Endothelial cell of umbilical vein (primary cell): ENCODE results near the gene AARS2. TPM values are rescaled to one million over a fixed set of nuclear protein-coding genes. Genes with fewer than 3 reads are reported as not detected.

Experiments
- BruUV-seq: library from RNA; stranded (reverse); fragments of 400-500 nt; replicated peaks from 2 replicates; lab custom pipeline; 2021; lab: Mats Ljungman, UMichigan
- CTCF ChIA-PET: fragments of 300-600, 350-600 bp; sonication (Branson Sonifier 250); formaldehyde crosslinking; loops from one replicate; lab custom pipeline; 2021; ENCODE audit warnings: antibody characterized with exemption, inconsistent platforms; lab: Charles Lee
- POLR2A ChIA-PET: fragments of 300-600, 350-600 bp; sonication (Branson Sonifier 250); formaldehyde crosslinking; loops from one replicate; lab custom pipeline; 2021; ENCODE audit warnings: antibody characterized with exemption, inconsistent platforms; lab: Charles Lee
- DNase-seq: peaks from one replicate; pipeline ENCODE4 v3.0.0-alpha.2; 2011; ENCODE audit warnings: low read depth, low spot score
- FAIRE-seq: peaks from 2 replicates; lab custom pipeline; 2011; peaks lifted over from hg19 to GRCh38; lab: Jason Lieb, UNC
- H2AFZ ChIP-seq: 2 replicates; pipeline ENCODE4 v1.6.0; 2012; ENCODE audit warnings: low read depth, low read length, control low read depth, inconsistent platforms
- H3K27ac ChIP-seq: 2 replicates; pipeline ENCODE4 v1.5.1; 2011; ENCODE audit warnings: low read depth, mild to moderate bottlenecking, control low read depth, low read length, moderate library complexity; ENCODE audit not compliant: insufficient read depth
- H3K27me3 ChIP-seq, 2 experiments: 2 replicates each; pipeline versions ENCODE4 v1.6.0 to v1.6.1; 2011; ENCODE audit warnings: low read length in 2 of 2, mixed read lengths in 1 of 2; ENCODE audit not compliant: control insufficient read depth in 2 of 2, insufficient read depth in 2 of 2
- H3K36me3 ChIP-seq, 2 experiments: 2 replicates in 1 of 2; 3 replicates in 1 of 2; pipeline ENCODE4 v1.5.1; 2011; ENCODE audit warnings: low read length in 2 of 2, mild to moderate bottlenecking in 1 of 2, moderate library complexity in 1 of 2; ENCODE audit not compliant: control insufficient read depth in 2 of 2, insufficient read depth in 2 of 2; ENCODE audit errors: extremely low read depth in 1 of 2
- H3K4me1 ChIP-seq: 3 replicates; pipeline ENCODE4 v1.5.1; 2011; ENCODE audit warnings: mild to moderate bottlenecking, low read length; ENCODE audit not compliant: control insufficient read depth, insufficient read depth; ENCODE audit errors: extremely low read depth
- H3K4me2 ChIP-seq: 2 replicates; pipeline ENCODE4 v1.6.1; 2011; ENCODE audit warnings: low read length, control low read depth, mixed read lengths; ENCODE audit not compliant: insufficient read depth
- H3K4me3 ChIP-seq, 3 experiments: fragments of 200-600 bp in 1 of 3; sonication (generic), shearing (Covaris generic) in 1 of 3; replicated peaks in 1 of 3; 2 replicates each; pipeline ENCODE4 v1.5.1; 2011 to 2016; ENCODE audit warnings: control low read depth in 3 of 3, low read length in 3 of 3, mild to moderate bottlenecking in 2 of 3, inconsistent platforms in 1 of 3, low read depth in 1 of 3, moderate library complexity in 1 of 3; ENCODE audit not compliant: insufficient read depth in 1 of 3
- H3K79me2 ChIP-seq: 2 replicates; pipeline ENCODE4 v1.6.0; 2012; ENCODE audit warnings: low read length, inconsistent platforms; ENCODE audit not compliant: control insufficient read depth, insufficient read depth
- H3K9ac ChIP-seq: replicated peaks from 2 replicates; pipeline ENCODE3; 2011; ENCODE audit warnings: low read length, control low read depth; ENCODE audit not compliant: insufficient read depth; ENCODE audit errors: extremely low read depth
- H3K9me1 ChIP-seq: replicated peaks from 3 replicates; pipeline ENCODE4 v1.6.0; 2011; ENCODE audit warnings: mild to moderate bottlenecking, low read length; ENCODE audit not compliant: control insufficient read depth, insufficient read depth; ENCODE audit errors: extremely low read depth
- H3K9me3 ChIP-seq: replicated peaks from 2 replicates; pipeline ENCODE4 v1.5.1; 2012; ENCODE audit warnings: low read length, inconsistent platforms; ENCODE audit not compliant: control insufficient read depth, insufficient read depth
- H4K20me1 ChIP-seq: replicated peaks from 2 replicates; pipeline ENCODE3; 2011; ENCODE audit warnings: mild to moderate bottlenecking, low read length; ENCODE audit not compliant: control insufficient read depth, insufficient read depth; ENCODE audit errors: extremely low read depth
- CTCF ChIP-seq, 2 donors: IDR thresholded peaks; 1 replicate in 1 of 2; 2 replicates in 1 of 2; pipeline ENCODE4 v1.5.1; 2011; ENCODE audit warnings: low read length in 2 of 2, mild to moderate bottlenecking in 2 of 2, moderate library complexity in 2 of 2, control low read depth in 1 of 2, inconsistent platforms in 1 of 2, low read depth in 1 of 2; ENCODE audit not compliant: insufficient read depth in 1 of 2; ENCODE audit errors: extremely low read depth in 1 of 2
- EZH2 ChIP-seq: IDR thresholded peaks from 2 replicates; pipeline ENCODE4 v1.6.1; 2012; ENCODE audit warnings: borderline replicate concordance, low read depth, mild to moderate bottlenecking, moderate library complexity, low read length, inconsistent platforms; ENCODE audit not compliant: severe bottlenecking
- FOS ChIP-seq: IDR thresholded peaks from 2 replicates; pipeline ENCODE4 v1.6.1; 2011; ENCODE audit warnings: mild to moderate bottlenecking, low read length, moderate library complexity, borderline replicate concordance; ENCODE audit not compliant: insufficient read depth
- GATA2 ChIP-seq: IDR thresholded peaks from 2 replicates; pipeline ENCODE4 v1.7.0; 2011; ENCODE audit warnings: low read depth, mild to moderate bottlenecking, moderate library complexity, mixed read lengths, low read length; ENCODE audit not compliant: insufficient read length, insufficient read depth
- JUN ChIP-seq: IDR thresholded peaks from 2 replicates; pipeline ENCODE4 v1.6.1; 2011; ENCODE audit warnings: borderline replicate concordance, low read depth; ENCODE audit not compliant: insufficient read length, insufficient read depth
- MAX ChIP-seq: IDR thresholded peaks from 2 replicates; pipeline ENCODE4 v1.6.1; 2011; ENCODE audit not compliant: insufficient read depth, insufficient read length
- MYC ChIP-seq: IDR thresholded peaks from one replicate; pipeline ENCODE4 v1.6.1; 2011; ENCODE audit warnings: mild to moderate bottlenecking, low read depth, low read length
- POLR2A ChIP-seq: IDR thresholded peaks from 2 replicates; pipeline ENCODE4 v1.6.1; 2012; ENCODE audit warnings: low read depth, mild to moderate bottlenecking, control low read depth, low read length
- POLR2AphosphoS5 ChIP-seq: IDR thresholded peaks from 2 replicates; pipeline ENCODE4 v1.6.1; 2012; ENCODE audit warnings: low read depth, mild to moderate bottlenecking, control low read depth, low read length, moderate library complexity; ENCODE audit not compliant: insufficient read depth
- dilution Hi-C: fragments of 300-500 bp; cut with MboI; formaldehyde crosslinking; loops from one replicate; pipeline ENCODE4 v1.15.0; 2019; ENCODE audit warnings: low sequenced_read_pairs; ENCODE audit not compliant: extremely low pct_ligation_motif_present
- intact Hi-C: fragments of 100-400 bp; cut with micrococcal nuclease; formaldehyde crosslinking; loops from one replicate; pipeline ENCODE4 v1.10.0; 2022
- polyA plus RNA-seq, 4 experiments: library from polyadenylated mRNA; depleted of rRNA in 3 of 4; stranded (reverse) in 3 of 4; unstranded in 1 of 4; fragments of >200 nt; gene quantifications; 2 replicates each; pipeline versions ENCODE4 v1.2.1 to v1.2.3, GENCODE V29; 2011 to 2012; ENCODE audit warnings: missing spikeins in 1 of 4
- total RNA-seq: library from RNA; stranded (reverse); gene quantifications from 2 replicates; pipeline ENCODE4 v1.2.3, GENCODE V29; 2021

Gene AARS2
- total and polyA plus RNA-seq, 2 donors (not counting 3 experiments of a cell fraction or from before 2014, with no cell fraction given) = 8.3 to 17.9 TPM

- DNase-seq (no peak), FAIRE-seq (no peak)
- Histone ChIP-seq H3K4me3 (no peak overlapping the region), H3K79me2 (no peaks in the 10 kb centered on the region), H2AFZ (no peak overlapping the region), H3K4me2 (no peak overlapping the region), H3K9me1 (no peaks in the 10 kb centered on the region), H3K27me3 (peaks cover 19 to 34% of the 10 kb centered on the region in 2 experiments), H4K20me1 (no peaks in the 10 kb centered on the region), H3K27ac (no peak overlapping the region), H3K4me1 (no peaks in the 10 kb centered on the region), H3K9ac (no peak overlapping the region), H3K9me3 (no peaks in the 10 kb centered on the region), H3K36me3 (no peaks in the 10 kb centered on the region)
- CTCF ChIA-PET = interaction anchor here (1.1 to 3.0 kb wide), 8 partner anchors 9 to 61 kb away, joined by 3 to 12 read pairs (median 6); partner anchors contain the start of gene AARS2
- POLR2A ChIA-PET = no interaction called here
- no TSS peak for BruUV-seq
- TF ChIP-seq CTCF (IDR thresholded peaks at IDR 0.05; ENCODE audit: extremely low read depth in 1 of 2, insufficient read depth in 1 of 2, low read depth in 1 of 2, low read length in 2 of 2) (no peak), POLR2AphosphoS5 (no peak), FOS (no peak), EZH2 (no peak), MAX (no peak), GATA2 (no peak), POLR2A (no peak), MYC (no peak), JUN (no peak)
- intact Hi-C loops = no loop called here
- dilution Hi-C loops = no loop called here
These were observed 36.2 kb downstream of the AARS2 start for GRCh38 chr6:44276667-44277640.
